GM21786 (cell line): ENCODE data around the gene SH2D7.

Experiments
- ATAC-seq: cut with Tn5 transposase; IDR thresholded peaks from one replicate; pipeline ENCODE4 v1.9.1; 2021; ENCODE audit not compliant: unreplicated experiment

SH2D7 gene

DNA sequence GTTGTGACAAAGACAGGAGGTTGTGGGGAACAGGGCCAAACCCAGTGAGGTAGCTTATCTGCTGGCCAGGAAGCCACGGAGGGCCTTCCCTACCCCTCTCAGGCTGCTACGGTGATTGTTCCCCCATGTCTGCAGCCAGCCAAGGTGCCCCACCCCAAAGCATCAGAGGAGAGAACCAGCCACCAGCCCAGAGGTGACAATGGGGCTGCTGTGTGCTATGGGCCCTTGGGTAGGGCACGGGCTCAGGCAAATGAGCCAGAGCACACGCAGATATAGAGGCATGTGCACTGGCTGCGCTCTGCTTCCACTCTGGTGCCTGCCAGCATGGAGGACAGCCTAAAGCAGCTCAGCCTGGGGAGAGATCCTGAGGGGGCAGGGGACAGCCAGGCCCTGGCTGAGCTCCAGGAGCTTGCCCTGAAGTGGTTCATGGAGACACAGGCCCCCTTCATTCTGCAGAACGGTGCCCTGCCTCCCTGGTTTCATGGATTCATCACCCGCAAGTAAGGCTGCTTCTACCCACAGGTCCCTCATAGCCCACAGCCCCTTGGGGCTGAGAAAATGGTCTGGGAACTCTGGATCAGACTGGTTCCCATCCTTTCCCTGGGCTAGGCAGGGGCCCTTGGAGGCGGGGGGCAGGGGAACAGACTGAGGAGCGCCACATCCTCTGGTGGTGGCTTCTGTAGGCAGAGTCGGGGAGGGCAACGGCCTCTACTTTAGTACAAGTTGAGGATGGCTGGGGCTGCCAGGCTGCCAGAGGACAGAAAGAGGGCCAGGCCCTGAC, at the start of gene SH2D7:
TSS of gene SH2D7 (plus strand) at position 301 of the 781 bp plus-strand sequence. CDS start at position 325, 24 bp downstream.
- ATAC-seq = no peak

DNA sequence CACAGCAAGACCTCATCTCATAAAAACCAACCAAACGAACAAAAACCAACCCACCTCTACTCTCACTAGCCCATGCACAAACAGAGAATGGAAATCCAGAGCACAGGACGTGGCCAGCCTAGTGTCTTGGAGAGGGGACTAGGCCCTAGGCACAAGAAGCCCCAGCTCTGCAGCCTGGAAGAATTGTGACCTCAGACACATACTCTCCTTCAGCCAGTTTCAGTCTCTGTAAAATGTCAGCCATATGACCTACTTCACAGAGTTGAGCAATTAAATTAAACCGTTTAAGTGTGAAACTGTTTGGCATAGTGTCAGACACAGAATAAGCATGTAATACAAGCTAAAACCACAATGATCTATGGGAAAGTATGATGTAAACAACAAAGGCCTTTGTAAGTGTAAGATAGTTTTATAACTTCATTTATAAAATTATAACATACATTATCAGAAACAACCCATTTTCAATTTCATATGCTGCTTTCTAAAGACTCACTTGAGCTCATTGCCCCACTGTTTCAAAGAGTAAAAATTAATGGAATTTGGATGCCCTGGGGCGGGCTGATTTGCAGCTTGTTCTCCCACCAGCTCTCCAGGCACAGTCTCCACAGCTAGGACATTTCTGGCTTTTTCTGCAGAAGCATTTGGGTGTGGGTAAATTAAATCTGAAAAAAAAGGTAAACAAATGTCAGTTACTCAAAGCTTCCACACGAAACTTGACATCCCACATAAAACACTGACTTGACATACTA, 47.8 kb upstream of the SH2D7 start:
- no peak for ATAC-seq

DNA sequence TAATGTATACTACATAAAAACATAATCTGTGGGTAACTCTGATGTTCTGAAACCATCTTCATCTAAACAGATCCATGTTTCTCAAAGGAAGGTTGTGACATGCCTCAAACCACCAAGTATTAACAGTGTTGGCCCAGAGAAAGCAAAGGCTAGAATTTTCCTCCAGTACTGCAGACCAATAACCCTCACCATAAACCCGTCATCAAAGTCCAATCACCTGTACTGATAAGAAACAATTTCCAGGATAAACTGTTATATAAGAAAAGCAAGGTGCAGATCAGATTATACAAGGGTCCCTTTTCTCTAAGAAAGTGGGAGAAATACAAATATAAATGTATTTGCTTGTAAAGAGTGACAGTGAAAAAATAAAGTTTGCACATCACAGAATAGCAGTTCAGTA, 47.2 kb upstream of the SH2D7 start:
- ATAC-seq = no peak

DNA sequence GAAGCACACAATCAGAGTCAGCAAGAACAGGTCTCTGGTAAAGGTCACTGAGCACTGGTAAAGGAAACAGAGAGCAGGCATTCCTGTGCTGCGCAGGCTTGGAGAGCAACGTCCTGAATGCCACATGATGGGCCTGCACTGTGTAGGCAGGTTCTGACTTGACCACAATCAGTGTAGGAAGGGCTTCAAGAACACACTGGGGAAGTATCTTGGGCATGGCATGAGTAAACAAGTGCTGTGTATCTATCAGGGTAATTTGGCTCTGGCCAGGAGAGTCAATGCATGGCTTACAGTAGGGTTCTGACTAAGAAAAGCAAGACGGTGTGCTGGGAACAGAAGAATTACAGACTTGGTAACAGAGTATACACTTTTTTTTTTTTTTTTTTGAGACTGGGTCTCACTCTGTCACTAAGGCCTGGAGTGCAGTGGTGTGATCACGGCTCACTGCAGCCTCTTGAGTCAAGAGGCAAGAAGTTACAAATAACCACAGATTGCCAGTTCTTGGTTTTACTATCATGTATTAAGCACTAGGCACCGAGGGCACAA, 45.5 kb upstream of the SH2D7 start:
- ATAC-seq = no peak

DNA sequence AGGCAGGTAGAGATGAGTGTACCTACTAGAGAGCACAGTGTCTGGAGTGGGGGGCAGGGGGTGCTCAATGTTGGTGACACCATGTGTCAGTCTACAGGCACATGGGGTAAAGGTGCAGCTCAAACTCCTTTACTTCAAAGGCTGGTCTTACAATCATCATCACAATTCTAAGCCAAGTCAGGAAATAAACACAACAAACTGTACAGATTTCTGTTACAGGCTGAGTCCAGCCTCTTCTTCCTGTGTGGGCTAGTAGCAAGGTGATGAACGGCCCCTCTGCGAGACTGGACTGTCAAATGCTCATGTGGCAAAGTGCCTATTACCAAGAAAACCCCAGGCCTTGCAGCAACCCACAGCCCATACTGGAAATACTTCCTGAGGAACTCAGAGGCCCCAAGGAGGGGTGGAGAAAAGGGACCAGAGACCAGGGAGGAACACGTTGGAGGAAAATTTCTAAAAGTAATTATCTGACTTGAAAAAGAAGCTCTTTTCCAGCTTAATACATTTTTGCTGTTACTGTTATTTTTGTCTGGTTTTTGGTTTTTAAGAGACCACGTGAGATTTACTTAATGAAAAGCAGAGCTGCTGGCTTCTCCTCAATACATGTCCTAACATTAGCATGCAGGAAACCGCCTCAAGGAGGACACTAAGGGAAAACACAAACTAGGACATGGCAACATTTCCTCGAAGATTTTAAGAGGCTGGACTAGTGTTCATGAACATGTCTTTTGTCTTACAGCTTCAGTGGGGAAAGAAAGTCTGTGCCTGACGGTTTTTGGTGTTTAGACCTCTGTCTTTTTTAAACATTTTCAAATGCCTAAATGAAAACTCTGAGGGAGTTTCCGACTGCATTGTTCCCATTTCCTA, 44.4 kb upstream of the SH2D7 start:
- ATAC-seq = no peak

DNA sequence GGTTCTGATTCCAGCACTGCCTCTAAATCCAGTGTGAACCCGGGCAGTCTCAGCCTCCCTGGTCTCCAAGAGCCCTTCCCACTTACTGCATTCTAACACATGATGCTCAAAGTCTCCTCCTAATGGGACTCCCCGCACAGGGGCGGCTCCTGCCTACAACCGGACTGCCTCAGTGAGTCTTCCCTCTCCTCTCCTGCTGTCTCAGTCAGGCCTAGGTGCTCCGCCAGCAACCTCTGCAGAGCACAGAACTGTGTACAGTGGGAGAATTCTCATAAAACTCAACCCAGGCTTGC, 43.8 kb upstream of the SH2D7 start:
- ATAC-seq = no peak

DNA sequence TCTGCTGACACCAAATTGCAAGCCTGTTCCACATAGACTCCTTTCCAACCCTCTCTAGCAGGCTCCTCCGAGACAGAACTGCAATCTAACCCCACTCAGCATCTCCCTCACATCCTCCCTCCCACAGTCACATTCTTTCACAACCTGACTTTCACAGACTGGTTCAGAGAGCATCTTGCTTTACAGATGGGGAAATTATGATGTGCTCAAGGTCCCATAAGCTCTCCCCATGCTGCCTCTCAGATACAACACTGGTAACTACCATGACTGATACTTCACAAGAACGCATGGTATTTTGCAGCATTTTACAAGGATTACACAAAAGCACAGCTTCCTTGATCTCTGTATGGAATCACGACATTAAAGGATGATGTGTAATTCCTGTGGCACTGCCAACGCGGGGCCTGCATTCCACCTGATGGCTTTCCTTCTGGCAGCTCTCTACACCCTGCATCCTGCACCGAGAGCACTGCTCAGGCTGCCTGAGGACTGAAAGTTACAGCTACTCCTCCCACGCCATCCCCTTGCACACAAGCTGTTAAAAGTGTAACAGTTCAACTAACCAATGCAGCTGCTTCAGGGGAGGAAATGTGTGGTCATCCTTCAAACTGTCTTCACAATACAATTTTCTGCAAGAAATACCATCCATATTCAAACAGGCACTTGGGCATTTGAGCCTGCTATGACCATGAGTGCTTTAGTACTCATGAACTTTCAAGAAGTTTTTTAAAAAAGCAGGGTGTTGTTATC, 42.5 kb upstream of the SH2D7 start:
- ATAC-seq = no peak

DNA sequence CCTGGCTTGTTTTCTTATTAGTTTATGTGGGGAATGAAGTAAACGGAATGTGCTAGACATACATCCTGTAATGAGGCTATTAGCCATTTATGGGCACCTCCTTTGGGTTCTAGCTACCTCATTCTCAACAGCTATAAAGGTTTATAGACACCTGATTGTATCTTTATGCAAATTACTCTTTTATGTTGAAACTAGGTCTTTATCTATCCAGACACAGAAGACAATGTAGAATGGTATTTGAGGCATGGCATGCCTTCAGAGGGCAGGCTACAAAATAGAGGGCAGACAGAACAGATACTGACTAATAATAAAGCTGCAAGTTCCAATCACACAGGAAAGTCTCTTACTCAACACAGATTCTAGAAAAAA, 41.9 kb upstream of the SH2D7 start:
- ATAC-seq = no peak

DNA sequence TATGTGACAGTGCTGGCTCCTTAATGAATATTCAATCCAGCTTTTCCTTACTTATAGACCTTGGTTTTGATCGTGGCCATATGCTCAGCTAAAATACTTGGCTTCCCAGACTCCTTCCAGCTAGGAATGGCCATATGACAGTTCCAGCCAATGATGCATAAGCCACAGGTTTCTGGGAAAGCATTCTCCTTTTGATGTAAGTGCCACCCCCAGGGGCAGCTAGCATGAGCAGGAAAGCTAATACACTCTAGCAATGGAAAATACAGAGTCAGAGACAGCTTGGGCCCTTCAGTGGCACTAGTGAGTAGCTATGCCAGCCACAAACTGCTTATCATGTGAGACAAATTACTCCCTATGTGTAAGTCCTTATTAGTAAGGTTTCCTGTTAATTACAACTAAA, 41.5 kb upstream of the SH2D7 start:
- ATAC-seq = no peak

DNA sequence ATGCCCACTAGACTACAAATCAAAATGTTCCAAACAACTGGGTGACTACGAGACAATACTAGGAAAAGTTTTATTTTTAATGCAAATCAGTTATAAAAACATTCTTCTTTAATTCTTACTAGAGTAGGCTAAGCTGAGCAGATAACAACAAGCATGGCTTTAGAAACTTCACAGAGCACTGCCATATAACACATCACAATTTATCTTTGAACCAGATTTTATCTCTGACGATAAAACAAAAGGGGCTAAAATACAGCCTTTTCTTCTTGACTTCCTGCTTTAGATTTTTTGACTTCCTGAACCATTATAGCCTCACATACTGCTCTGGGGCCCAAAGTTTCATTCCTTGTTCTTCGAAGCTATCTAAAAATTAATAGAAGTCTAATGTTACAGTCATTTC, 40.8 kb upstream of the SH2D7 start:
- no peak for ATAC-seq

DNA sequence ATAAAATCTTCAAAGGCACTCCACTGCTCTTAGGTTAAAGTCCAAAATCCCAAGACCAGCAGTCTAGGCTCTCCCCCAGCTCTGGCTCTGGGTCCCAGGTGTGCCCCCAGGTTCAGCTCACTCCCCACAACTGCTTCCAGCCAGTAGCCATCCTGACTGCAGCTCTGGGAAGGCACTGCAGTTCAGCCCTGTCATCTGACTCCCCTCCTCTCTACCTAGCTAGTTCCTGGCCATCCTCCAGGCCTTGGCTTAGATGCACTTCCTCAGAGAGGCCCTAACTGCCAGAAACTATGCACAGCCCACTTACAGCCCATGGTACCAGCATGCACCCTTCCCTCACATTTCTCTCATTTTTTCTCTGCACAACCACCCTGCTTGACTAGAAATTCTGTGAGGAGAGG, 40.4 kb upstream of the SH2D7 start:
- ATAC-seq = no peak

DNA sequence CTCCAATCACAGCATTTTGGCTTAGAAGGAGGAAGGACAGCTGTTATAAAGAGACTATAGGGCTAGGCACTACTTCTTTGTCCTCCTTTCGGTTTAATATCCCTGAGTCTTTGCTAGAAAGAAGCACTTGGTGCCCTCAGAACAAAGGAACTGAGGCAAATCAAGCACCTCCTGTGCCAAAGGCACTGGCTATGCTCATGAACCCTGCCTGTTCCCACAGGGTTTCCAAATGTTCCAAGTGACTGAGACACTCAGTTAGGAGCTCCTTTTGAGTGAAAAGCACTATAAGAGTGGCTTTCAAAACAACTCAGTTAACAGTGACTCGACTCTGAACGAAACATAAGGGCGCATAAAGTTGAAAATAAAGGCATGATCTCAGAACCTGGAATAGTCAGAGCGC, 39.8 kb upstream of the SH2D7 start:
- ATAC-seq = no peak

DNA sequence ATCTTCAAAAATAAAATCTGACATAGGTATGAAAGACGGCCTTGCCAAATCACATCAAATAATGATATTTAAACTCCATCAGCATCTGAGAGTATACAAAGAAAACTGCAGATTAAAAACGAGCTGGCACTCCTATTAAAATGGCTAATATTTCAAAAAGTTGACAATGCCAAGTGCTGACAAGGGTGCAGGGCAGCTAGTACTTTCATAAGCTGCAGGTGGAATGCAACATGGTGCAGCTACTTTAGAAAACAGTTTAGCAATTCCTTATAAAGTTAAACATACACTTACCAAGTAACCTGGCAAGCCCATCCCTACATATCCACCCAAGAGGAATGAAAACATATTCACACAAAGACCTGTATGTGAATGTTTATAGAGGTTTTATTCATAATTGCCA, 37.8 kb upstream of the SH2D7 start:
- ATAC-seq = no peak

DNA sequence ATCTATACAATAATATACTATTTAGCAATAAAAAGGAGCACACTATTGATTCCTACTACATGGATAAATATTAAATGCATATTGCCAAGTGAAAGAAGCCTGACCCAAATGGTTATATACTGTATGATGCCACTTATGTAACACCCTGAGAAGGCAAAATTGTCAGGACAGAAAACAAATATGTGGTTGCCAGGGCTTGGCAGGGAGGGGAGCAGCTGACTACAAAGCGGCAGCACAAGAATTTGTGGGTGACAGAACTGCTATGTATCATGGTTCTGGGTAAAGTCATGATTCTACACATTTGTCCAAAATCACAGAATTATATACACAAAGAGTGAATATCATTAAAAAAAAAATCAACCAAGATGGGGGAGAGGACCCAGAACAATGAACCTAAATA, 37.4 kb upstream of the SH2D7 start:
- no peak for ATAC-seq

DNA sequence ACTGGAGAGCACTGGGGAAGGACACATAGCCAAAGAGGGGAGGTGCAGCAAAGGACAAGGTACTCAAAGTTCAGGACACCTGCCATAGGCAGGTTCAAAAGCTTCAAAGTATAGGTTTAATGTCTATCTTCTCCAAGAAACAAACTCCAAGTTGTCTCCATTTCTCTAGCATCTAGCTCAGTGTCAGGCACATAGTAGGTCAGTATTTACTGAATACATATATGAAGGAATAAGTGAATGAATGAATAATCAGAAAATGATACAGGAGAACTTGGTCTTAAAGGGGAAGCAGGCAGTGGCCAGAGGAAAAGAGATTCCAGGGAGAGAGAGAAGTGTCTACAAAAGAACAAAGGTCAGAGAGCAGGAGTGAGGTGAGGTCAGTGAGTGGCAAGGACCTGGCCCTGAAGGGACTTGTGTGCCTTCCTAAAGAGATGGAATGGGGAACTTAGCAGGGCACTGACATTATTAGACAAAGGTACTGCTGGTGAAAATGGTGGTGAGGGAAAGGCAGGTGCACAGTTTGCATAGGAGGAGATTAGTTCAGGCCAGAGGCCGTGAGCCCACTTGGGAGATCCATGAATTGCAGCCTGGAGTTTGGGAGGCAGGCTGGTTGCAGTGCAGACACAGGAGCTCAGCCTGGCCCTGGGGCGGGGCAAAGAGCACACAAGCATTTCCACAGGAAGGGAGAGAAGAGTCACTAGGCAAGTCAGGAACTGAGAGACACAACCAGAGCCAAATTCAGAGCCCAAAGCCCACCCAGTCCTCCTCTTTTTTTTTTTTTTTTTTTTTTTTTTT, 36.2 kb upstream of the SH2D7 start:
- ATAC-seq = no peak

DNA sequence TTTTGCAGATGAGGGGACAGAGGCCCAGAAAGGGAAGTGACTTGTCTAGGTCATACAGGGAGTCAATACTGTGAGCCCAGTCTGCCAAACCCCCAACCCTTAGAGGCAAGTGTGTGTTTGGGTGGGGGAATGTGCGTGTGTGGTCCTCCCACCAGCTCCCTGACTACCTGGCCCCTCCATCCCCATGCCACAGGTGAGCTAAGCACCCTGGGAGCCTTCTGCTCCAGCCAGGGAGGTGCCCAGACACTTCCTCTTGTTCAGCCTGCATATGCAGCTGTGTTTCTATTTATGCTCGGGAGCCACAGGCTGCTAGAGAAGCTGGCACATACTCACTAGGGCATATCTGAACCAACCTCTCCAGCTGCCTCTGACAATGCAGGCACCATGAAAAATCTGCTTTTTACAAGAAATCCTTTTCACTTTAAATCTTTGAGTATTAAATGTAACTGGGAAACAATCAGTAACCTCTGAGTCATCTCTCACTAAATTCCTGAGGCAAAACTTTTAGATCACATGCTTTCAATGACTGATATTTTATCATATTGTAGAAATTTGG, 35.6 kb upstream of the SH2D7 start:
- no peak for ATAC-seq

DNA sequence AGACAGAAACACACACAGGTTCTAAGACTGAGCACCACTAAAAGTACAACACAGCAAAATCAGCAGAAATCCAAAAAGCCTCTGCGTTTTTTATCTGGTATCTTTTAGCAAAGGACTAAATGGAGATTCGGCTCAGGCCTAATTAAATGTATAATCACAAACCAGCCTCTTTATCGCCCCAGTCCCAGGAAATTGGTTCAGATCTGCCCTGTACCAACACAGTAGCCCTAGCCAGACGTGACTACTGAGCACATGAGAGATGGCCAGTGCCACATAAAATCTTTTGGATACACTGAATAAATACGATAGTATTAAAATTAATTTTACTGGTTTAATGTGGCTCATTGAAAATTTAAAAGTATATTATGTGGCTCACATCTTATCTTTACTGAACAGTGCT, 34.6 kb upstream of the SH2D7 start:
- no peak for ATAC-seq

DNA sequence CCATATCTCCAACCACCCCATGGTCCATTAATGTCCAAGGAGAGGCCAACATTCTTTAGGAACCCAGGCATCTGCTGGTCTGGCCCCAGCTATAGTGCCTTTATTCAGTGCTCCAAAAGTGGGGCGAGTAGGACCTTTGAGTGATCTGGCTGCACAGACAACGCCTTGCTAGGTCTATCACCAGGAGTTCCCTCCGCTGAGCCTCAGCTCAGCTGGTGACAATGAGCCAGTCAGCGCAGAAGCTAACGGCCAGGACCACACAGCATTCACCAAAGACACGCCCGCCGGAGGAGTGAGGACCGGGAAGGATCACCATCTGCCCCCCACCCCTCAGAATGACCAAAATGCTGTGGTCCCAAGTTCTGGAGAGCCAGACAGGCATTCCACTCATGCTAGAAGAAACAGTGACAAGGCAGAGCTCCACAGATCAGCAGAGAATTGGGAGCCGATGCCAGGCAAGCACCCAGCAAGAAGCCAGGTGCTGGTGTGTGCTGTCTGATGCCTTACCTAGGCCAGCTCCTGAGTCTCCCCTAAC, 33.9 kb upstream of the SH2D7 start:
- ATAC-seq = no peak

DNA sequence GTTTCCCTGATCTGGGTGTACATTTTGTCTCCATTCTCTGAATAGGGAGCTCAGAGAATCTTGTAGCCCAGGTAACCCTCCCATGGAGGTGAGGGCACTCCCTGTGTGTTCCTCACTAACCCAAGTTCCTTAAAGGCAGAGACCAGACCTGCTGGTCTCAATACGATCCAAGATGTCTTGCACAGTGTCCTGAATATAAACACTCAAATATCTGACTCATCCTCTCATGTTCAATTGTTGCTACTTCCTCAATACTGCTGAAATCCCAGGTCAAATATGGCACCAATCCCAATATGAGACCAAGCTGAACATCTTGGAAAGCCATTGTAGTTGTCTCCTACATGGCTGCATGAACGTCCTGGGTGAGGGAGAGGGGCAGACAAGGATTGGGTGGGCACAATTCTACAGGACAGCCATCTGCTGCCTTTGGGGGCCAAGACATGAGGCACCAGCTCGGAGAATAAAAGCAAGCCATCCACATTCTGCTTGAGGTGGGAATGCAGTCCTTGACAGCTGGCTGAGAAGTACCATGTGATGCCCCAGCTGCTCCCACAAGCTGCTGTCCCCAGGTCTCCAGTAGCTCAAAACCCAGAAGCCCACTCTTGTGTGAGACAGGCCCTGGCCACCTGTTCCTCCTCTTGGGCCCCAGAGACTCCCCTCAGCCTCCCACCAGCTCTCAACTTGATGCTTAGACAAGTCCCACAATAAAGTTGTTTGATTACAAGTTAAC, 33.1 kb upstream of the SH2D7 start:
- no peak for ATAC-seq
